GM11168 (cell line): ENCODE measurements around the gene ANKDD1A.

ENCODE experiments used
- in situ Hi-C: fragments of 300-500 bp; cut with MboI; formaldehyde crosslinking; loops from one replicate; pipeline ENCODE4 v1.12.0; 2022; ENCODE audit warnings: low sequenced_read_pairs; ENCODE audit not compliant: unreplicated experiment

Gene ANKDD1A

DNA sequence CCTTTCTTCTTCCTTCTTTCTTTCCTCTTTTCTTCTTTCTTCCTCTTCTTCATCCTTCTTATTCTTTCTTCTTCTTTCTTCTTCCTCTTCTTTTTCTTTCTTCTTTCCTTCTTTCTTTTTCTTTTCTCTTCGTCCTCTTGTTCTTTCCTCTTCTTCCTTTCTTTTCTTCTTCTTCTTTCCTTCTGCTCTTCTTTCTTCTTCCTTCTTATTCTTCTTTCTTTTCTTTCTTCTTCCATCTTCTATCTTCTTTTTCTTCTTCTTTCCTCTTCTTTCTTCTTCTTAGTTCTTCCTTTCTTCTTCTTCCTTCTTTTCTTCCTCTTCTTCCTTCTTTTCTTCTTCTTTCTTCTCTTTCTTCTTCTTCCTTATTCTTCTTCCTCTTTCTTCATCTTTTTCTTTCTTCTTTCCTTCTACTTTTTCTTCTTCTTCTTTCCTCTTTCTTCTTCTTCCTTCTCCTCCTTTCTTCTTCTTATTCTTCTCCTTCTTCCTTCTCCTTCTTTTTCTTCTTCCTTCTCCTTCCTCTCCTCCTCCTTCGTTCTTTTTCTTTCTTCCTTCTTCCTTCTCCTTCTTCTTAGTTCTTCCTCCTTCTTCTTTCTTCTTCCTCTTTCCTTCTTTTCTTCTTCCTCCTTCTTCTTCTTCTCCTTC lies 40.2 kb downstream of the ANKDD1A start:
- in situ Hi-C loops, result no loop called here

- in situ Hi-C loops, result no loop called here
These were observed 42.7 kb downstream of the ANKDD1A start for GRCh38 chr15:64954395-64954794.

- in situ Hi-C loops, result no loop called here
These were observed 47.4 kb downstream of the ANKDD1A start for GRCh38 chr15:64959128-64959527.

DNA sequence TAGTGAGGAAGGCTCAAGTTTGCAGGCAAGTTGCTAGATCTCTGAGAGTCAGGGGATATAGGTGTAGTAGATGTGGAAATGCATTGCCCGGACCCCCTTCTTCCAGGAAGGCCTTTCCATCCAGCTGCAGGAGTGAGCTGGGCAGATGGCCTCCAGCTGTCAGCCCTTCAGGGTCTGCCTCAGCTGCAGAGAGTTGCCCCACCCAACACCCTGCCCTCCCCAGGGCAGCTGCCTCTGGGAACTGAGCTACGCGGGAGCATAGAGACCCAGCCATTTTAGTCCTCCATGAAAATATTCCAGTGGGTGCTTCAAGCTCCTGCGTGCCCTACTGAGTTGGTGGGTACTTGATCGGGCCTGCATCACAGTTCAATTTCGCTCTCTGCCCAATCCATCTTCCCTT lies 48.5 kb downstream of the ANKDD1A start:
- in situ Hi-C loops, result no loop called here

GRCh38 chr15:64961013-64961412 lies 49.3 kb downstream of the ANKDD1A start:
- in situ Hi-C loops, result no loop called here

DNA sequence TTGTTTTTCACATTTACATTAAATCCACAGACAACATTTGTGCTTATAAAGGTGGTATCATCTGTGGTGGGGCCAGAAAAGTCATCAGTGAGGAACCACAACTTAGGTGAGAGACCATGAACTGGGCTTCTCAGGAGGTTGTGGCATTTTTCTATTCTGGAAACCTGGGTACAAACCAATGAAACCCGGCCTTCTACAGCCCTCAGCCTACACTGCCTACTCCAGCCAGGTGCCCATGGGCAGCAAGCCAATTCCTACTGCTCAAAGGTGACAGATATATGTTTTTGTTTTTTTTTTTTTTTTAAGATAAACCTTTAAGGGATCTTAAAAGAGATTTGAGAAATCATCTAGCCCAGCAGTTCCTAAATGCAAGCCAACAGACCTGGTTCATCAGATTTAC lies 57.7 kb downstream of the ANKDD1A start:
- in situ Hi-C loops, result no loop called here

GRCh38 chr15:64970698-64971097 lies 59.0 kb downstream of the ANKDD1A start:
- in situ Hi-C loops, result no loop called here

- in situ Hi-C loops, result no loop called here
These were observed 63.7 kb downstream of the ANKDD1A start for GRCh38 chr15:64975390-64975789.

DNA sequence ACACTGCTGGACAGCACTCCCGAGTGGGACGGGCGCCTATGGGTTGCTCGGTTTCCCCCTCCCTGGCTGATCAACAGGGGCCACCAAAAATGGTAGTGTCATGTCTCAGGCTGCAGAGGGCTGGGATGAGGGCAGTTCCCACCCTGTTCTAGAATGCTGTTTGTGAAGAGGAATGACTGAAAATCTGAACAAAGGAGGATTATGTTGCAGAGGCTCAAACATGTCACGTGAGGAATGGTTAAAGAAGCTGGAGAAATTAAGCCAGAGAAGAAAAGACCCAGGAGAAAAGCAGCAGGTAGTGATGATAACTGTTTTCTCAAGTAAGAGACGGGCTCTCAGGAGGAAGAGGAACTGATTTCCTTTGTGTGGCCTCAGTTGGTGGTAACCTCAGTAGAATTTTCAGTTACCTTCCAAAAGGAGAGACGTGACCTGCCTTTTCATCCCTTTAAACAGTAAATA lies 67.6 kb downstream of the ANKDD1A start:
- in situ Hi-C loops, result no loop called here

DNA sequence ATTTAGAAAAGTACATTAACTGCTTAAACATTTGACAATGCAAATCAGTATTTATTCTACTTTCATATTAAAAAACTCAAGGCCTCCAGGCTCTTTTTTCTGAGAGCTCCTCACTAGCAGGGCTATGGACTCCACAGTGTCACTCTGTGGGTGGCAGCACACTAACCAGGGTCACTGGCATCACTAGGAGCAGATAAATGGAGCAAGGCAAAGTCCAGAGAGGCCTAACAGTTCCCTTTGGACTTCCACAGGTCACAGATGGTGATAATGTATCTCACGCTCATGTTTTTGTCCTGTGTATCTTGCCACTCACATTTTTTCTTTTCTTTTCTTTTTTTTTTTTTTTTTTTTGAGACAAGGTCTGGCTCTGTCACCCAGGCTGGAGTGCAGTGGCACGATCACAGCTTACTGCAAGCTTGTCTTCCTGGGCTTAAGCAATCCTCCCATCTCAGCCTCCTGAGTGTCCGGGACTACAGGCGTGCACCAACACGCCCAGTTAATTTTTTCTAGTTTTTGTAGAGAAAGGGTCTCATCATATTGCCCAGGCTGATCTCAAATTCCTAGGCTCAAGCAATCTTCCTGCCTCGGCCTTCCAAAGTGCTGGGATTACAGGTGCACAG lies 70.2 kb downstream of the ANKDD1A start:
- in situ Hi-C loops, result no loop called here

- in situ Hi-C loops, result no loop called here
These were observed 70.8 kb downstream of the ANKDD1A start for GRCh38 chr15:64982472-64982871.

DNA sequence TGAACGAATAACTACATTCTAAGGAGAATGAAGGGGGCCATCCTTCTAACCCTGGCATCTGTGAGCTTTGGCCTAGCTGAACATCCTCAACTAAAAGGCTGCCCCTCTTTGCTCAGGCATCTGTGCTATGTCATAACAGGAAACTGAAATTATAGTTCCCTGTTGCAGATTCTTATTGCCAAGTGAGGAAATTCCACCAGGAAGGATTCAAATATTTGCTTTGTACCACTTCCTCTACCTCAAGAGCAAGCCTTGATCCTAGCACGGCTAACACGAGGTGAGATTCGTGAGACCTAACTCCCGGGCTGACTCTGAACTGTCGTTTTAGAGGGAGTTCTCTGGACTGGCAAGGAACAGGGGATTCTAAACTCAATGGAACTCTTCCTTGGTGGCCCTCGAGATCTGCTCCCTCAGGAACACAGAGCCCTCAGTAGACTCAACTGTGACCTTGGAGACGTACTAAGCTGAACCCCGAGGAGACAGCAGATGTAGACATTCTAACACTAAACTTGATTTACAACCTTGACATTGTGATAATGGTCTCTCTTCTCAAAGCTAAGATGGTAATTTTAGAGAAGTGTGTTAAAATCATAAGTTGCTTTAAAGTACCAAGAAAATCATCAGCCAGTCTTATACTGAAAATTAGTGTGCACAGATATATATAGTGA lies 73.8 kb downstream of the ANKDD1A start:
- in situ Hi-C loops, result no loop called here

DNA sequence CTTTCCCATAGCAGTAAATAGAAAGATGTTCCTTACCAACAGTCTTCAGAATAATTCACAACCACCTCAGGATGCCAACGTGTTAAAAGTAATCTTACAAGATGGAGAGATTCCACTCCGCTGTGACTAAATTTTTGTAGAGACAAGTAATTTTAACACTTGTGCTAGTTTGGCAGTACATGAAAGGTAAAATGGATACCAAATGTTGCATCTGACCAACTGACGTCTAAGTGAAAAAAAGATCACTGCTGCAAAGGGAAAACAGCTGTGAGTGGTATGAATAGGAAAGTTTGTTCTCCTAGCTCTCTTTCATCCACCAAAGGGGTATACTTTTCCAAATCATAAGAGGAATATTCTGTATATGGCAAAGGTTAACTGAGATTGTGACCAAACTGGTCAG lies 75.4 kb downstream of the ANKDD1A start:
- in situ Hi-C loops, result no loop called here

- in situ Hi-C loops, result no loop called here
These were observed 77.9 kb downstream of the ANKDD1A start, which contains the start of gene SPG21 for GRCh38 chr15:64989416-64990167. Gene SPG21, minus strand, starts transcription at chr15:64989914. Its CDS starts 6,345 bp downstream, at chr15:64983569.

DNA sequence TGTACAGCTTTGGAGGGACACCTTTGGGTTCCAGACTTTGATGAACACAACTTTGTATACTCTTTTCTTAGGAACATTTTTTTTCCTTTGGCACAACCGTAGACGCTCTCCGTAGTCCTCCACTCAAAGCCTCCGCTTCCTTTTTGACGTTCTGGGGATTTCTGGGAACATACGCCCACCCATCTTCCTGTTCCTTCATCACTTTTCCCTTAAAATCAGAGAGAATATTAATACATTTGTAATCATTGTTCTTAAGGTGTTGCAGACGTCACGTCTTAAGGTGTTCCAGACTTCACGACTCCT lies 78.4 kb downstream of the ANKDD1A start:
- in situ Hi-C loops, result no loop called here

DNA sequence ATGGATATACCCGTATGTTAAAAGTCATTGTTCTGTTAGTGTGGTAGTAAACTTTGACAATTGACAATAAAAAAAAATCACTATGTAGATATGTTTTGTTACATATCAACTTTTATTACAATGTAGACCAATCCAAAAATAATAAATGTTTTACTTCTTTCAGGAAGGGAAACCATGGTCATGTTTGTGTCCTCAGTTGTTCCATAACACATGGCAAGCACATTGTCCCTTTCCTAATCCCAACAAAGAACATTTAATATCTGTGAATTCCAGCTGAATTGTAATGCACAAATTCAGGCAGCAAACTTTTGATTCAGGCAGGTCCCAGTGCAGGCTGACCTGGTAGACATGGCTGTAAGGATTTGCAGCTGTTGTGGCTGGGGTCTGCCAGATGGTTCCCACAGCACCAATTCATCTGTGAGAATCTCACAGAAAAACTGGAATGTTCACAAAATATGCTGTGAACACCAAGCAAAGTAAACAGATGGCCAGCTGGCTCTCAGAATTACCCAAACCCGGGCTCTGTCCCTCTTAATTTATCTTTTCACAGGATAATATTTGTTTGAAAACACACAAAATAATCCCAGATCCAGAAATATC lies 79.9 kb downstream of the ANKDD1A start:
- in situ Hi-C loops, result no loop called here

GRCh38 chr15:64993290-64993689 lies 81.6 kb downstream of the ANKDD1A start:
- in situ Hi-C loops, result no loop called here

- in situ Hi-C loops, result no loop called here
These were observed 85.4 kb downstream of the ANKDD1A start for GRCh38 chr15:64997066-64997465.

DNA sequence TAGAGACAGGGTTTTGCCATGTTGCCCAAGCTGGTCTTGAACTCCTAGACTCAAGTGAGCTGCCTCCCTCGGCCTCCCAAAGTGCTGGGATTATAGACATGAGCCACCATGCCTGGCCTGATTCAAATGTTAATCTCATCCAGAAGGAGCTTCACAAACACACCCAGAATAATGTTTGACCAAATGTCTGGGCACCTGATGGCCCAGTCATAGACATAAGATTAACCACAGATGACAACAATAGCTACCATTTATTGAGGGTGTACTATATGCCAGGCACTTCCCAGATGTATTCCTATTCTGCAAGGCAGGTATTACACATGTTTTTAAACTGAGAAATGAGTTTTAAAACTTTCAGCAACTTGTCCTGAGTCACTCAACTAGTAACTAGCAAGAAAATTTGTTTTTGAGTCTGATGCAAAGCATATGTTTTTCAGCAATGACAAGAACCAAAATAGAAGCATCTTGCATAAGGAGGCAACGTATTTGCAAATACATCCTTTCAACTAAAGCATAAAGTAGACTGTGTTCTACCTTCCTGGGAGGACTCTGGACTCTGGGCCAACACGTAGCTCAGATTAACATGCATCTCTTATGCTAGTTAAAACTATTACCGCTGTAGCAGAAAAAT lies 86.2 kb downstream of the ANKDD1A start:
- in situ Hi-C loops, result no loop called here

GRCh38 chr15:65004993-65005392 lies 93.3 kb downstream of the ANKDD1A start:
- in situ Hi-C loops, result no loop called here
